H54 (cell line): ENCODE data around the gene NOBOX.
A peak's percentile ranks its signal among the peaks of the same experiment; 100 is the strongest.
"Not testable (repeated sequence)": the region's sequence is repeated elsewhere in the genome, so short reads cannot be mapped to it uniquely, and the experiment has no call there.

Experiments
- DNase-seq: peaks from one replicate; pipeline ENCODE4 v3.0.0; 2011; ENCODE audit warnings: low spot score, mixed read lengths; ENCODE audit not compliant: insufficient read length
- FAIRE-seq: peaks from 3 replicates; lab custom pipeline; 2011; peaks lifted over from hg19 to GRCh38; lab: Jason Lieb, UNC
- POLR2A ChIP-seq: IDR thresholded peaks from 2 replicates; pipeline ENCODE4 v1.6.1; 2011; ENCODE audit warnings: low read depth, mild to moderate bottlenecking, low read length

NOBOX gene

DNA sequence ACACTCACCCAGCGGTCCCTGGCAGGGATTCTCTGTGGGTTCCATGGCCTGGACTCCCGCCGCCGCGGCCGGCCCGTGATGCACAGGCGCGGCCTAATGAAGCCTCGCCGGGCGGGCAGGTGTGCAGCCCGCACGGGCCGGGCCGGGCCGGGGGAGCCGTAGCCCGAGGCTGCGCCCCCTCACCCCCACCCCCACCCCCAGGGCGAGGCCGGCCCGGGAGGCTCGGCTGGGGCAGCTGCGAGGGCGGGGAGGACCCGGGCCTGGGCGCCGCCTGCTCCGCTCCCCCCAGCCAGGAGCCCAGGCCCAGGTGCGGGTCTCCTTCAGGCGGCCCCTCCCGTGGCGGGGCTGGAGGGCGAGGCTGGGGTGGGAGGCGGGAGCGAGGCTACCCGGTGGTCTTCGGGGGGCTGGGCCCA lies at the start of gene NOBOX:
NOBOX (minus strand) TSS at position 45 of the 413 bp plus-strand sequence.
- no peak for TF ChIP-seq POLR2A
- DNase-seq: no peak

DNA sequence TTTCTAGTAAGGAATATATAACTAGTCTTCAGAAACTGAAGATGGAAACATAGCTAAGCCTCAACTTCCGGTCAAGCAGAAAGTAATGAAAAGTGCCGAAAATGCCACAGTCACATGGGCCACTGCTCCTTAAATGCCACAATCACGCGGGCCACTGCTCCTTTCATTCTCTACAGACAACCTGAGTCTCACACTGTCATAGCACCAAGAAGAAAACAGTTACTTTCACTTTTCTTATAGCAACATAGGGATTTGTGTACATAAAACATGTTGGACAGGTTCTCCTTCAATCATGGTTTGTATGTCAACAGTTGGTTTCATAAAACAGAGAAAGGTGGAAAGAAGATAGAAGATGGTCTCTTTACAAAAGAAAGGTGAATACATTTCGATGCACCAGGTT lies 48.6 kb upstream of the NOBOX start:
- DNase-seq (no peak), FAIRE-seq (no peak)
- TF ChIP-seq POLR2A: no peak

More for the DNA sequence above, at the start of gene NOBOX:
- FAIRE-seq: no peak

- FAIRE-seq (no peak), DNase-seq (no peak)
- TF ChIP-seq POLR2A: no peak
Observed at GRCh38 chr7:144445590-144445989, 42.1 kb upstream of the NOBOX start.

DNA sequence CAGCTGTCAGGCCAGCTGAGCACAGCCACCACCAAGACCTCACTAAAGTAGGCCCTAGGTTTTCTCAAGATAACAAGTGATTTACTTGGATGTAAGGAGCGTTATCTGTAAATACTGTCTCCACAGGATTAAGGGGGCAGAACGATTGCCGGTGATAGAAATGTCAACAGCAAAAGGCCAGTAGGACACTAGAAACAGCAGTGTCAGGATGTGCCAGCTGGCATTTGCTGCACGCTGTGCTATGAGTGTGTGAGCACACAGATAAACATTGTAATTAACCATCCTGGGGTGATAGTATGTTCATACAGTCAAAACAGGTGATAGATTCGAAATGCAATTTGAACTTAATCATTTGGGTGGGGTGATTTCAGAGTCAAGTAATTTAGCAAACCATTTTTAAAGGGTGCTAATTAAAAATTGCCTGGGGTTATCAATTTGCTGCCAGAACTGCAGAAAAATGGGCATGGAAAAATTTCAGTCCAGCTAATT lies 36.3 kb upstream of the NOBOX start:
- FAIRE-seq (no peak), DNase-seq (no peak)
- no peak for TF ChIP-seq POLR2A

- DNase-seq (no peak), FAIRE-seq (no peak)
- TF ChIP-seq POLR2A: no peak
Observed at GRCh38 chr7:144438759-144439158, 35.3 kb upstream of the NOBOX start.

DNA sequence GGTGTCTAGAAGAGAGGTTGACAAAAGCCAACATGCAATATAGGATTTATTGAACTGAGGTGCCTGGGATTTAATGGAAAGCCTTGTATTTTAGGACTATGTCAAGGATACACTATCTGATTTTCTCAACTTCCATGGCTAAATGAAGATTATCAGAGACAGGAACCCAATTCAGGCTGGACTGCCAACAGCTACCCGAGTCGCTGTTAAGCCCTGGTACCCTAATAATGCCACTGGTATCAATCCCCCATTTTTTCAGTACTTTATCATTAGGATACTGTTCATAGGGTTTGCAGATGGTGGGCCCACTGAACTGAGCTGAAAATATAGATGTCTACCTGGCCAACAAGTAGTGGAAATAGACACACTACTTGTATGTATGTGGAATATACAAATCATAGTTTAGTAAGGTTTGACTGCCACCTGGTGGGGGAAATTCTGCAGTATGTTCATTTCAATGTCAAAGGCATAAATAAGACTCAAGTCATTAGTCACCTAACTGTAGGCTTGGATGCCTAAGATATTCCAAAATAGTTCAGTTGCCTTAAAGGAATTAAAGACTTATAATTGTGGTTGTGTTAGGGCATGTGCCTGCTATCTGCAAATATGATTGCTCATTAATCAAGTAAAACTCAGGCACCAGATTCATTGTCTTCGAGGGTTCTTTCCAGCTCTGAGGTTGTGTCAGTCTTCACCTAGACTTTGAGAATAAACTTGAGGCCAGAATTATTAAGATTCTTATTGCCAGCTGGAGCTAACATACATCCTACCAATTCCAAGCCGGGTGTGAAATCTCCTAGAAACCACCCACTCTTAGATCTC lies 34.1 kb upstream of the NOBOX start:
- FAIRE-seq: no peak
- DNase-seq: peak; percentile 26
- TF ChIP-seq POLR2A: no peak

- no peak for DNase-seq
- no peak for FAIRE-seq
- no peak for TF ChIP-seq POLR2A
Observed at GRCh38 chr7:144436500-144436899, 33.0 kb upstream of the NOBOX start.

GRCh38 chr7:144428431-144428830 lies 24.9 kb upstream of the NOBOX start:
- TF ChIP-seq POLR2A: no peak
- no peak for DNase-seq
- no peak for FAIRE-seq

- not testable (repeated sequence) for DNase-seq, FAIRE-seq
Observed at GRCh38 chr7:144427539-144427938, 24.0 kb upstream of the NOBOX start.

DNA sequence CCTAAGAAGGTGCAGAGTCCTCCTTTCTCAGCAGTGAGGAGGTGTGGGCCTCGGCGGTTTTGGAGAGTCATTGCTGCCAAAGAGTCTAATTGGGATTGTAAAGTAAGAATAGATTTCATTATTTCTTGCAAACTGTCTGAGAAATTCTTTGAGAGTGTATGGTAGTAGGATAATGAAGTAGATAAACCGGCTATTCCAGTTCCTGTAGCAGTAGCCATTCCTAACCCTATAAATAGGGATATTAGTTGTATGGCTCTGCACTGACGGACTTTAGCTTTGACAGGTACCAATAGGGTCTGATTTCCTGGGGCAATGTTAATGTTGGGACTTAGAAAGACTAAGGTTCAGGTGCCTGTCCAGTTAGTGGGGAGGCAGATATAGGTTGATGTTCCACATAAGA lies 15.4 kb upstream of the NOBOX start:
- not testable (repeated sequence) for DNase-seq, FAIRE-seq

- DNase-seq (no peak), FAIRE-seq (no peak)
- TF ChIP-seq POLR2A: no peak
Observed at GRCh38 chr7:144416341-144416740, 12.8 kb upstream of the NOBOX start.

- no peak for DNase-seq
- FAIRE-seq: no peak
- TF ChIP-seq POLR2A: no peak
Observed at GRCh38 chr7:144415858-144416257, 12.4 kb upstream of the NOBOX start.

GRCh38 chr7:144414815-144415214 lies 11.3 kb upstream of the NOBOX start:
- DNase-seq (no peak), FAIRE-seq (no peak)
- no peak for TF ChIP-seq POLR2A

DNA sequence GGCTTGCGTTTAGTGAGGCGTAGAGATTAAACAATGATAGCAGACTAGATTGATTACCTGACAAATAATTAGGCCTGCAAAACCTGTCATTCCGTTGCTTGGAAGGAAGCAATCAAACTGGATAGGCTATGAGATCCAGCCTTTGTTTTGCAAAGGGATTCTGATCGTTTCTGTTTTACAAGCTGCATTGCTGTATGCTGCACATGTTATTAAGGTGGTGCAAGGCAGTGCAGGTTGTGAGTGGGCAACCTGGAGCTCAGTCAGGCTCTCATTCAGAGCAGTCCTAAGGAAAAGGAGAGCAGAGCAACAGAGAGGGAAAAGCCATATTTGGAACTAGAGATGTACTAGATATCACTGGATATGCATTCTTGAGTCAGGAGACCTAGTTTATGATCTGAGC lies 6.9 kb upstream of the NOBOX start:
- TF ChIP-seq POLR2A: no peak
- no peak for FAIRE-seq
- DNase-seq: no peak

GRCh38 chr7:144408121-144408520 lies 4.6 kb upstream of the NOBOX start:
- TF ChIP-seq POLR2A: no peak
- FAIRE-seq: no peak
- DNase-seq: no peak
